Neural progenitor cell (in vitro differentiated cells): Measurements from ENCODE around the gene BSN. TPM values are rescaled to one million over a fixed set of nuclear protein-coding genes. Genes with fewer than 3 reads are reported as not detected.

Experiments used
- DNase-seq: peaks from one replicate; pipeline ENCODE4 v3.0.0-alpha.2; 2016; ENCODE audit warnings: low spot score
- H2AFZ ChIP-seq: fragments of 200-600 bp; sonication (generic); replicated peaks from 2 replicates; pipeline ENCODE4 v1.6.1; 2016; ENCODE audit warnings: antibody characterized with exemption
- H3F3A ChIP-seq: fragments of 200-600 bp; sonication (generic); 2 replicates; pipeline ENCODE4 v1.6.1; 2016; ENCODE audit warnings: antibody characterized with exemption, low read depth
- H3K27ac ChIP-seq: fragments of 200-600 bp; sonication (generic); 2 replicates; pipeline ENCODE4 v1.5.1; 2016; ENCODE audit warnings: mild to moderate bottlenecking
- H3K27me3 ChIP-seq: fragments of 200-600 bp; sonication (generic); 2 replicates; pipeline ENCODE4 v1.6.1; 2016; ENCODE audit warnings: mild to moderate bottlenecking, moderate library complexity
- H3K36me3 ChIP-seq: fragments of 200-600 bp; sonication (generic); 2 replicates; pipeline ENCODE4 v1.5.1; 2016
- H3K4me1 ChIP-seq: fragments of 200-600 bp; sonication (generic); 2 replicates; pipeline ENCODE4 v1.6.1; 2016; ENCODE audit warnings: mixed run types
- H3K4me2 ChIP-seq: fragments of 200-600 bp; sonication (generic); 2 replicates; pipeline ENCODE4 v1.6.1; 2016
- H3K4me3 ChIP-seq: fragments of 200-600 bp; sonication (generic); 2 replicates; pipeline ENCODE4 v1.5.1; 2016
- H3K79me2 ChIP-seq: fragments of 200-600 bp; sonication (generic); 2 replicates; pipeline ENCODE4 v1.6.1; 2016; ENCODE audit warnings: low read depth
- H3K9ac ChIP-seq: fragments of 200-600 bp; sonication (generic); 2 replicates; pipeline ENCODE4 v1.6.1; 2016
- H3K9me3 ChIP-seq: fragments of 200-600 bp; sonication (generic); 2 replicates; pipeline ENCODE4 v1.5.1; 2016; ENCODE audit warnings: low read depth
- H4K20me1 ChIP-seq: fragments of 200-600 bp; sonication (generic); 2 replicates; pipeline ENCODE4 v1.6.1; 2016; ENCODE audit warnings: low read depth
- H3K27ac Mint-ChIP-seq: 3 replicates; pipeline ENCODE4 v1.8.0; 2021; ENCODE audit warnings: mixed read lengths
- H3K27me3 Mint-ChIP-seq: 2 replicates; pipeline ENCODE4 v1.8.0; 2022; ENCODE audit warnings: low read depth, mild to moderate bottlenecking, inconsistent platforms, moderate library complexity, mixed read lengths; ENCODE audit not compliant: insufficient read depth
- H3K36me3 Mint-ChIP-seq: 3 replicates; pipeline ENCODE4 v1.8.0; 2021; ENCODE audit warnings: mixed read lengths
- H3K4me1 Mint-ChIP-seq: 3 replicates; pipeline ENCODE4 v1.8.0; 2021; ENCODE audit warnings: mixed read lengths
- H3K4me3 Mint-ChIP-seq: 3 replicates; pipeline ENCODE4 v1.8.0; 2021; ENCODE audit warnings: mild to moderate bottlenecking, moderate library complexity, mixed read lengths
- H3K9me3 Mint-ChIP-seq: 3 replicates; pipeline ENCODE4 v1.8.0; 2020; ENCODE audit warnings: mixed read lengths
- CTCF ChIP-seq: fragments of 200-600 bp; sonication (generic); IDR thresholded peaks from 2 replicates; pipeline ENCODE4 v1.5.1; 2017; ENCODE audit warnings: antibody characterized with exemption, mild to moderate bottlenecking
- EZH2 ChIP-seq: fragments of 200-600 bp; sonication (generic); IDR thresholded peaks from 2 replicates; pipeline ENCODE4 v1.6.1; 2017; ENCODE audit warnings: antibody characterized with exemption, mild to moderate bottlenecking, moderate library complexity
- EZH2phosphoT487 ChIP-seq: fragments of 200-600 bp; sonication (generic); IDR thresholded peaks from 2 replicates; pipeline ENCODE4 v1.6.1; 2017; ENCODE audit warnings: antibody characterized with exemption
- total RNA-seq: library from RNA; depleted of rRNA; stranded (reverse); fragments of >200 nt; gene quantifications from 2 replicates; pipeline ENCODE4 v1.2.3, GENCODE V29; 2015; ENCODE audit warnings: low replicate concordance

The BSN gene
- total RNA-seq, 1 donor from 2014 or later, result 0.17 TPM

GRCh38 chr3:49554633-49555265 is 472 bp downstream of the BSN start:
- TF ChIP-seq EZH2phosphoT487 (no peak), CTCF (no peak), EZH2 (peak; percentile 50)
- peak overlapping the region; percentile 7 for H2AFZ ChIP-seq
- Mint-ChIP-seq H3K9me3 (no peaks in the 10 kb centered on the region), H3K27me3 (peaks cover 7% of the 10 kb centered on the region), H3K4me1 (peaks cover 23% of the 10 kb centered on the region), H3K4me3 (peak overlapping the region; percentile 86), H3K36me3 (peaks cover 3% of the 10 kb centered on the region), H3K27ac (no peak overlapping the region)
- H3K4me1 ChIP-seq, result peaks cover 13% of the 10 kb centered on the region
- H3K4me3 ChIP-seq, result peak overlapping the region; percentile 54
- no peaks in the 10 kb centered on the region for H3K36me3 ChIP-seq
- H3K9me3 ChIP-seq, result no peaks in the 10 kb centered on the region
- H3K9ac ChIP-seq, result no peak overlapping the region
- peaks cover 12% of the 10 kb centered on the region for H4K20me1 ChIP-seq
- H3K27ac ChIP-seq, result no peak overlapping the region
- H3K27me3 ChIP-seq, result peaks cover 23% of the 10 kb centered on the region
- H3K79me2 ChIP-seq, result no peaks in the 10 kb centered on the region
- peaks cover 22% of the 10 kb centered on the region for H3F3A ChIP-seq
- peak overlapping the region; percentile 81 for H3K4me2 ChIP-seq
- DNase-seq, result peak; percentile 92

- Histone ChIP-seq H3K9ac (no peak overlapping the region), H3K27ac (no peak overlapping the region), H3K4me3 (no peak overlapping the region), H3K36me3 (no peaks in the 10 kb centered on the region), H3K9me3 (no peaks in the 10 kb centered on the region), H3K79me2 (no peaks in the 10 kb centered on the region), H3K27me3 (peaks cover 23% of the 10 kb centered on the region), H3K4me2 (no peak overlapping the region), H2AFZ (no peak overlapping the region), H3K4me1 (peaks cover 13% of the 10 kb centered on the region), H4K20me1 (peaks cover 12% of the 10 kb centered on the region), H3F3A (peaks cover 22% of the 10 kb centered on the region)
- Mint-ChIP-seq H3K4me1 (peaks cover 21% of the 10 kb centered on the region), H3K9me3 (no peaks in the 10 kb centered on the region), H3K4me3 (peak overlapping the region; percentile 52), H3K36me3 (peaks cover 3% of the 10 kb centered on the region), H3K27ac (no peak overlapping the region), H3K27me3 (peaks cover 7% of the 10 kb centered on the region)
- no peak for DNase-seq
- TF ChIP-seq CTCF, result no peak
- no peak for TF ChIP-seq EZH2
- no peak for TF ChIP-seq EZH2phosphoT487
Observed at GRCh38 chr3:49556500-49557275, 2.4 kb downstream of the BSN start.

- peaks cover 6% of the 10 kb centered on the region for H3K27me3 Mint-ChIP-seq
- no peaks in the 10 kb centered on the region for H3K9me3 ChIP-seq
- no peaks in the 10 kb centered on the region for H3K79me2 ChIP-seq
- DNase-seq, result no peak
- H3K36me3 Mint-ChIP-seq, result no peaks in the 10 kb centered on the region
- no peaks in the 10 kb centered on the region for H4K20me1 ChIP-seq
- TF ChIP-seq EZH2phosphoT487, result no peak
- TF ChIP-seq CTCF, result peak; percentile 9
- TF ChIP-seq EZH2, result no peak
- no peak overlapping the region for H3K27ac Mint-ChIP-seq
- H3K9ac ChIP-seq, result no peak overlapping the region
- H3K4me2 ChIP-seq, result no peak overlapping the region
- H3K4me1 Mint-ChIP-seq, result no peaks in the 10 kb centered on the region
- no peak overlapping the region for H3K4me3 Mint-ChIP-seq
- H3K27me3 ChIP-seq, result no peaks in the 10 kb centered on the region
- H3K4me3 ChIP-seq, result no peak overlapping the region
- no peaks in the 10 kb centered on the region for H3F3A ChIP-seq
- H3K27ac ChIP-seq, result no peak overlapping the region
- H3K4me1 ChIP-seq, result no peaks in the 10 kb centered on the region
- H2AFZ ChIP-seq, result no peak overlapping the region
- H3K9me3 Mint-ChIP-seq, result no peaks in the 10 kb centered on the region
- H3K36me3 ChIP-seq, result no peaks in the 10 kb centered on the region
Observed at GRCh38 chr3:49563040-49563578, 8.8 kb downstream of the BSN start.
